HG02678 (cell line): ENCODE measurements around the gene TPD52L1.
A peak's percentile ranks its signal among the peaks of the same experiment; 100 is the strongest.

Source experiments
- ATAC-seq: cut with Tn5 transposase; IDR thresholded peaks from one replicate; pipeline ENCODE4 v1.9.1; 2021; ENCODE audit warnings: mild to moderate bottlenecking, moderate library complexity; ENCODE audit not compliant: unreplicated experiment

The TPD52L1 gene

GRCh38 chr6:125300992-125301434 lies 147.4 kb downstream of the TPD52L1 start:
- ATAC-seq, result no peak

- peak; percentile 90 for ATAC-seq
Measured at GRCh38 chr6:125301435-125302391, 148.1 kb downstream of the TPD52L1 start, which contains the start of gene HDDC2. HDDC2 (minus strand) TSS chr6:125301967; CDS start chr6:125301932, 35 bp downstream.

- no peak for ATAC-seq
Measured at GRCh38 chr6:125302840-125303511, 149.4 kb downstream of the TPD52L1 start.

GRCh38 chr6:125303512-125303854 lies 149.9 kb downstream of the TPD52L1 start:
- no peak for ATAC-seq

- no peak for ATAC-seq
Measured at GRCh38 chr6:125304970-125305660, 151.5 kb downstream of the TPD52L1 start.

GRCh38 chr6:125306756-125307149 lies 153.2 kb downstream of the TPD52L1 start:
- ATAC-seq, result no peak

- no peak for ATAC-seq
Measured at GRCh38 chr6:125307150-125307838, 153.7 kb downstream of the TPD52L1 start.

GRCh38 chr6:125307964-125308615 lies 154.5 kb downstream of the TPD52L1 start:
- no peak for ATAC-seq

- ATAC-seq, result peak; percentile 77
Measured at GRCh38 chr6:125310994-125311649, 157.5 kb downstream of the TPD52L1 start.

GRCh38 chr6:125312478-125312877 lies 158.9 kb downstream of the TPD52L1 start:
- no peak for ATAC-seq

- ATAC-seq, result no peak
Measured at GRCh38 chr6:125312950-125313349, 159.4 kb downstream of the TPD52L1 start.
